Lower leg skin (tissue), 3 donors: ENCODE results near the gene NLRX1.

ENCODE experiments used
- CTCF ChIP-seq, 3 donors: fragments of 450-650 bp; IDR thresholded peaks; one replicate each; pipeline ENCODE4 v1.5.1; 2016; ENCODE audit warnings: antibody characterized with exemption in 3 of 3, mild to moderate bottlenecking in 3 of 3, moderate library complexity in 2 of 3
- POLR2A ChIP-seq, 2 donors: fragments of 450-650 bp; IDR thresholded peaks; one replicate each; pipeline ENCODE4 v1.6.1; 2016 to 2017; ENCODE audit warnings: antibody characterized with exemption in 2 of 2, mild to moderate bottlenecking in 1 of 2, moderate library complexity in 1 of 2

- TF ChIP-seq CTCF (IDR thresholded peaks at IDR 0.05) (no peak), POLR2A (IDR thresholded peaks at IDR 0.05) (no peak)
These were observed 15.3 kb upstream of the NLRX1 start for GRCh38 chr11:119153049-119153818.
